GM08714 (cell line): ENCODE results near the gene ERCC1.
"Not testable (repeated sequence)": the region's sequence is repeated elsewhere in the genome, so short reads cannot be mapped to it uniquely, and the experiment has no call there.

Source experiments
- H3K4me3 ChIP-seq: fragments of 200-500 bp; sonication (Bioruptor generic); 2 replicates; pipeline ENCODE4 v1.5.1; 2014; ENCODE audit warnings: mild to moderate bottlenecking, low read length, inconsistent platforms
- ZNF274 ChIP-seq: IDR thresholded peaks from 2 replicates; pipeline ENCODE4 v1.6.1; 2012; ENCODE audit warnings: mild to moderate bottlenecking, low read depth, low read length

ERCC1 gene

DNA sequence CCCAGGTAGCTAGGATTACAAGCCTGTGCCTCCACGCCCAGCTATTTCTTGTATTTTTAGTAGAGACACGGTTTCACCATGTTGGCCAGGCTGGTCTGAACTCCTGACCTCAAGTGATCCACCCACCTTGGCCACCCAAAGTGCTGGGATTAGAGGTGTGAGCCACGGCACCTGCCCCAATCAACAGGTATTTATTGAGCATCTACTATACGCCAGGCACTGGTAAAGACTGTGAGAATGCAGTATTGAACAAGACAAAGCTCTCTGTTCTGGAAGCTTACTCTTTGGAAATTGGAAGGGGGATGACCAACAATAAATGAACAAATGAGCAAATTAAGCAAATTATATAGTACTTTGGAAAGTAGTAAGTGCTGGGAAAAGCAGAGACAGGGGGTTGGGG lies 21.4 kb upstream of the ERCC1 start:
- no peak overlapping the region for H3K4me3 ChIP-seq
- no peak for TF ChIP-seq ZNF274

- TF ChIP-seq ZNF274, result no peak
- H3K4me3 ChIP-seq, result no peak overlapping the region; the same call in 1 of the 2 replicates
These were observed 20.8 kb upstream of the ERCC1 start for GRCh38 chr19:45444318-45445041.

GRCh38 chr19:45443462-45444317 lies 20.0 kb upstream of the ERCC1 start:
- peak overlapping the region; percentile 55; the same call in 1 of the 2 replicates for H3K4me3 ChIP-seq
- TF ChIP-seq ZNF274, result no peak

GRCh38 chr19:45442778-45443461 lies 19.2 kb upstream of the ERCC1 start:
- TF ChIP-seq ZNF274, result no peak
- H3K4me3 ChIP-seq, result peak overlapping the region; percentile 55; the same call in 1 of the 2 replicates

GRCh38 chr19:45442408-45442777 lies 18.7 kb upstream of the ERCC1 start:
- no peak overlapping the region for H3K4me3 ChIP-seq
- TF ChIP-seq ZNF274, result no peak

- no peak for TF ChIP-seq ZNF274
- H3K4me3 ChIP-seq, result no peak overlapping the region
These were observed 17.3 kb upstream of the ERCC1 start for GRCh38 chr19:45440873-45441654.

DNA sequence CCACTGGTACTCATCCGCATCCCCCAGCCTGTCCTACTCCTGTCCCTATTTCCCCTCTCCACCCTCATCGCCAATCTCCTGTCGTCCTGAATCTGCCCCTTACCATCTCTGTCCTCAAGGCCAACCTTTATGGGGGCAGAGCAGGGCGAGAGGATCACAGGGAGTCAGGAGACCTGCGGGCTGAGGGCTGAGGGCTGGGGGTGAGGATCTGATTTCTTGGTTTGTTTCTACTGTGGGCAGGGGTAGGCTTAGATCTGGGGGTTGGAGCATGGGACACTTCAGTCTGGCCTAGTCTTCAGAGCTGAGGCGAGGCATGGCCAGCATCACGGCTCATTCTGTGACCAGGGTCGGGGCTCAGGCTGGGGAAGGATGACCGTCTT lies 16.5 kb upstream of the ERCC1 start:
- no peak for TF ChIP-seq ZNF274
- peak overlapping the region; percentile 68; the same call in 1 of the 2 replicates for H3K4me3 ChIP-seq

DNA sequence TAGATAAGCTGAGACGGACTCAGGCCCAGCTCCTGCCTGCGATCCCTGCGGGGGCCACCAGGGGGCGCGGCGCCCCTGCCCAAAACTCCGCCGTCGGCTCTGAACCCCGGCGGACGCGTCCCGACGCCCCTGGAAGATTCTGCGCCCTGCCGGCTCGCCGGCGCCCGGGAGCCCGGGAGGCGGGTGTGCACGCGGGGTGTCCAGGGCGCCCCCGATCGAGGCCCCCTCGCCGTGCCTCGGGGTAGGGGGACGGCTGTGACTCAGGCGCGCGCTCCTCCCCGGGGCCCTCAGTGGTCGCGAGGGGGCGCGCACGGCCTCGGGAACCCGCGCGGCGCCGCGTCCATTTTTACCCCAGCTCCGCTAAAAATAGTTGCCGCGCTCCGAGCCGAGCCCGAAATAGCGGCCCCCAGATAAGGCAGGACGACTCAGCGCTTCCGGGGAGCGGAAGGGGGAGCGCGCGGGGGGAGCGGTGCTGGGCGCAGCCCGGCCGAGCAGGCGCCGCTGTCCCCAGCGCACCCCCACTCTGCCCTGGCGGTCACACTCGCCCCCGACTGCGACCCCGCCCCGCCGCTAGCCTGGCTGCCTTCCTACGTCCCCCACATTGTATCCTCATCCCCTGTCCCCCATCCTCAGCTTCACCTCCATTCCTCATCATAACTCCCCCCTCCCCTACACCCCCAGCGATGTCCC lies 16.0 kb upstream of the ERCC1 start:
- H3K4me3 ChIP-seq, result peak overlapping the region; percentile 68
- TF ChIP-seq ZNF274, result no peak

DNA sequence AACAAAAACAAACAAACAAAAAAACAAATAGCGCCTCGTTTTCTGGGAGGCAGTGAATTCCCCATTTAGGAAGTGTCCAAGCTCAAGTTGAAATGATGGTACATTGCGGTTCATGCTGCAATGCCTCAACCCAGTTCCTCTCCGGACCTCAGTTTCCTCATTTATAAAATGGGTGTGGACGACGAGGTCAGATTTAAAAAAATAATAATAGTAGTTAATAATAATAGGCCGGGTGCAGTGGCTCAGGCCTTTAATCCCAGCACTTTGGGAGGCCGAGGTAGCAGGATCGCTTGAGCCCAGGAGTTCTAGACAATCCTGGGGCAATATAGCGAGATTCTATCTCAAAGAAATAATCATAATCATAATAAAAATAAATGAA lies 15.5 kb upstream of the ERCC1 start:
- H3K4me3 ChIP-seq, result peak overlapping the region; percentile 68; the same call in 1 of the 2 replicates
- TF ChIP-seq ZNF274, result no peak

DNA sequence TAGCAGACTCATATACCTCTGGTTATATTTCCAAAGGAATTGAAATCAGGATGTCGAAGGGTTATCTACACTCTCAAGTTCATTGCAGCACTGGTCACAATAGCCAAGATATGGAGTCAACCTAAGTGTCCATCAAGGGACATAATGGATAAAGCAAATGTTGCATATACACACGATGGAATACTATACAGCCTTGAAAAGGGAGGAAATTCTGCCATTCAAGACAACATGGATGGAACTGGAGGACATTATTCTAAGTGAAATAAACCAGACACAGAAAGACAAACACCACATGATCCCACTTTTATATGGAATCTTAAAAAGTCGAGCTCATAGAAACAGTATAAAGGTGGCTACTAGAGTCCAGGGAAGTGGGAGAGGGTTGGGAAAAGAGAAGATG lies 13.6 kb upstream of the ERCC1 start:
- TF ChIP-seq ZNF274, result no peak
- H3K4me3 ChIP-seq, result no peak overlapping the region

DNA sequence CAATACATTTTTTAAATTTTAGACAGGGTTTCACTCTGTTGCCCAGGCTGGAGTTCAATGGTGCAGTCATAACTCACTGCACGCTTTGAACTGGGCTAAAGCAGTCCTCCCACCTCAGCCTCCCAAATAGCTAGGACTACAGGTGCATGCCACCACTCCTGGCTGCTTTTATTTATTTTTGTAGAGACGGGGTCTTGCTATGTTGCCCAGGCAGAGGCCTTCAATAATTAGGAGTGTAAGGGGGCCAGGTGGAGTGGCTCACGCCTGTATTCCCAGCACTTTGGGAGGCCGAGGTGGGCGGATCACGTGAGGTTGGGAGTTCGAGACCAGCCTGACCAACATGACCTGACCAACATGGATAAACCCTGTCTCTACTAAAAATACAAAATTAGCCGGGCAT lies 8.8 kb upstream of the ERCC1 start:
- H3K4me3 ChIP-seq, result not testable (repeated sequence)

- H3K4me3 ChIP-seq, result not testable (repeated sequence)
These were observed 7.3 kb upstream of the ERCC1 start for GRCh38 chr19:45431008-45431407.

GRCh38 chr19:45429896-45430295 lies 6.2 kb upstream of the ERCC1 start:
- not testable (repeated sequence) for H3K4me3 ChIP-seq
